Testis (tissue), 3 donors: ENCODE data around the gene ALG1. TPM values are rescaled to one million over a fixed set of nuclear protein-coding genes. Genes with fewer than 3 reads are reported as not detected.

ENCODE experiments used
- DNase-seq: peaks from one replicate; pipeline ENCODE4 v3.0.0-alpha.2; 2019
- H3K27ac ChIP-seq, 2 donors: fragments of 200-600 bp; sonication (generic); one replicate each; pipeline ENCODE4 v1.5.1; 2019
- H3K27me3 ChIP-seq: fragments of 200-600 bp; sonication (generic); one replicate; pipeline ENCODE4 v1.5.1; 2019
- H3K36me3 ChIP-seq: fragments of 200-600 bp; sonication (generic); one replicate; pipeline ENCODE4 v1.5.1; 2017; ENCODE audit warnings: low read depth; ENCODE audit errors: missing control alignments
- H3K4me1 ChIP-seq: fragments of 200-600 bp; sonication (generic); one replicate; pipeline ENCODE4 v1.5.1; 2019
- H3K4me3 ChIP-seq, 2 donors: fragments of 200-600 bp; sonication (generic); one replicate each; pipeline ENCODE4 v1.5.1; 2017 to 2019
- H3K9me3 ChIP-seq: fragments of 200-600 bp; sonication (generic); one replicate; pipeline ENCODE4 v1.5.1; 2017
- CTCF ChIP-seq, 3 experiments: fragments of 450-650 bp in 2 of 3; fragments of 200-600 bp in 1 of 3; sonication (generic) in 1 of 3; IDR thresholded peaks; one replicate each; pipeline ENCODE4 v1.5.1; 2016 to 2019; ENCODE audit warnings: antibody characterized with exemption in 3 of 3, mild to moderate bottlenecking in 2 of 3, moderate library complexity in 1 of 3
- POLR2A ChIP-seq: fragments of 450-650 bp; IDR thresholded peaks from one replicate; pipeline ENCODE4 v1.6.1; 2017; ENCODE audit warnings: antibody characterized with exemption, mild to moderate bottlenecking, moderate library complexity
- WGBS, 2 donors: methylation state at CpG; one replicate each; pipeline ENCODE4 v1.1.5; 2018; 5-methylcytosine and 5-hydroxymethylcytosine counted together
- intact Hi-C: fragments of 100-400 bp; cut with DNase I; formaldehyde crosslinking; loops from one replicate; pipeline ENCODE4 v1.15.1; 2023; ENCODE audit warnings: low total_unique reads
- polyA plus RNA-seq: library from polyadenylated mRNA; stranded (reverse); fragments of 350-450 nt; fragmentation: Illumina TruSeq; extraction: RNeasy Lipid Tissue Mini Kit (QIAGEN cat#74804); gene quantifications from one replicate; pipeline ENCODE4 v1.2.3, GENCODE V29; 2014; ENCODE audit warnings: low read depth, low replicate concordance; ENCODE audit not compliant: insufficient read depth
- total RNA-seq, 2 donors: library from RNA; depleted of rRNA; stranded (reverse); fragments of >200 nt; gene quantifications; one replicate each; pipeline ENCODE4 v1.2.3, GENCODE V29; 2016

Gene ALG1
- total and polyA plus RNA-seq, 3 donors from 2014 or later, result 34.3 to 54.3 (median 35.9) TPM

- Histone ChIP-seq H3K27me3 (no peaks in the 10 kb centered on the region), H3K36me3 (no peaks in the 10 kb centered on the region), H3K4me3 (no peak overlapping the region), H3K9me3 (no peaks in the 10 kb centered on the region), H3K27ac (no peak overlapping the region), H3K4me1 (peaks cover 11% of the 10 kb centered on the region)
- intact Hi-C loops, result no loop called here
- WGBS, 2 donors, result 90 to 96% methylated on average over 9 of the region's 9 CpGs
- no peak for DNase-seq
- TF ChIP-seq CTCF (IDR thresholded peaks at IDR 0.05) (no peak), POLR2A (no peak)
Observed at GRCh38 chr16:5069854-5070253, 1.8 kb upstream of the ALG1 start.

- H3K4me3 ChIP-seq, result no peak overlapping the region
- no peaks in the 10 kb centered on the region for H3K9me3 ChIP-seq
- H3K27ac ChIP-seq, result no peak overlapping the region
- intact Hi-C loops, result no loop called here
- no peak for DNase-seq
- WGBS, 2 donors, result 84 to 86% methylated on average over 15 of the region's 15 CpGs
- TF ChIP-seq POLR2A, result no peak
- no peak for TF ChIP-seq CTCF (IDR thresholded peaks at IDR 0.05)
- no peaks in the 10 kb centered on the region for H3K36me3 ChIP-seq
- peaks cover 11% of the 10 kb centered on the region for H3K4me1 ChIP-seq
- H3K27me3 ChIP-seq, result no peaks in the 10 kb centered on the region
Observed at GRCh38 chr16:5070431-5071186, 1.0 kb upstream of the ALG1 start.

- Histone ChIP-seq H3K4me3 (peak overlapping the region; percentile 62 to 85), H3K4me1 (peaks cover 11% of the 10 kb centered on the region), H3K36me3 (no peaks in the 10 kb centered on the region), H3K27me3 (no peaks in the 10 kb centered on the region), H3K27ac (peak overlapping the region; percentile 64 to 85), H3K9me3 (no peaks in the 10 kb centered on the region)
- TF ChIP-seq POLR2A (no peak), CTCF (IDR thresholded peaks at IDR 0.05) (no peak)
- intact Hi-C loops, result no loop called here
- DNase-seq, result no peak
- WGBS, 2 donors, result 25 to 43% methylated on average over 7 of the region's 7 CpGs
Observed at GRCh38 chr16:5071341-5071680, 332 bp upstream of the ALG1 start.

GRCh38 chr16:5072334-5073278 is 963 bp downstream of the ALG1 start:
- H3K4me1 ChIP-seq, result peaks cover 11% of the 10 kb centered on the region
- DNase-seq, result no peak
- 38 to 47% methylated on average over 12 of the region's 12 CpGs for WGBS, 2 donors
- no peaks in the 10 kb centered on the region for H3K36me3 ChIP-seq
- TF ChIP-seq CTCF (IDR thresholded peaks at IDR 0.05) (no peak), POLR2A (no peak)
- intact Hi-C loops, result no loop called here
- H3K9me3 ChIP-seq, result no peaks in the 10 kb centered on the region
- H3K4me3 ChIP-seq, result peak overlapping the region; percentile 62 to 85
- no peaks in the 10 kb centered on the region for H3K27me3 ChIP-seq
- H3K27ac ChIP-seq, result peak overlapping the region; percentile 64 to 85
